WTC11 (cell line): ENCODE data around the gene RNF135. TPM values are rescaled to one million over a fixed set of nuclear protein-coding genes. Genes with fewer than 3 reads are reported as not detected.
A peak's percentile ranks its signal among the peaks of the same experiment; 100 is the strongest.
"Not testable (repeated sequence)": the region's sequence is repeated elsewhere in the genome, so short reads cannot be mapped to it uniquely, and the experiment has no call there.

Source experiments
- ATAC-seq: fragments of 200-7000 bp; cut with Tn5 transposase; 2 replicates; pipeline ENCODE4 v1.10.0; 2021; ENCODE audit warnings: mild to moderate bottlenecking, moderate library complexity
- CTCF ChIA-PET: fragments of 300-600 bp; sonication (Branson Sonifier 250); formaldehyde crosslinking; loops from one replicate; lab custom pipeline; 2021; ENCODE audit warnings: antibody characterized with exemption; lab: Charles Lee
- POLR2A ChIA-PET: fragments of 350-600 bp; sonication (Branson Sonifier 250); formaldehyde crosslinking; loops from one replicate; lab custom pipeline; 2021; ENCODE audit warnings: antibody characterized with exemption; lab: Charles Lee
- DNase-seq: peaks from one replicate; pipeline ENCODE4 v3.0.0; 2021; ENCODE audit warnings: low spot score
- H3K27ac Mint-ChIP-seq: 2 replicates; pipeline ENCODE4 v1.8.0; 2021; ENCODE audit warnings: mixed read lengths
- H3K27me3 Mint-ChIP-seq: 2 replicates; pipeline ENCODE4 v1.8.0; 2021; ENCODE audit warnings: low read depth, mild to moderate bottlenecking, moderate library complexity, mixed read lengths
- H3K36me3 Mint-ChIP-seq: 2 replicates; pipeline ENCODE4 v1.8.0; 2021; ENCODE audit warnings: mixed read lengths
- H3K4me1 Mint-ChIP-seq: 2 replicates; pipeline ENCODE4 v1.8.0; 2022; ENCODE audit warnings: mixed read lengths
- H3K4me3 Mint-ChIP-seq: 2 replicates; pipeline ENCODE4 v1.8.0; 2021; ENCODE audit warnings: mild to moderate bottlenecking, moderate library complexity, mixed read lengths
- H3K9me3 Mint-ChIP-seq: 2 replicates; pipeline ENCODE4 v1.8.0; 2021; ENCODE audit warnings: mixed read lengths
- CBFB ChIP-seq: sonication (generic); formaldehyde crosslinking; IDR thresholded peaks from 2 replicates; pipeline ENCODE4 v1.8.1; 2022; ENCODE audit warnings: mild to moderate bottlenecking, low read depth, missing genetic modification reagents
- ESRRA ChIP-seq: sonication (generic); formaldehyde crosslinking; IDR thresholded peaks from 2 replicates; pipeline ENCODE4 v1.8.1; 2022; ENCODE audit warnings: mild to moderate bottlenecking, missing genetic modification reagents, borderline replicate concordance
- FOXK1 ChIP-seq: sonication (generic); formaldehyde crosslinking; IDR thresholded peaks from 2 replicates; pipeline ENCODE4 v1.8.0; 2022; ENCODE audit warnings: mild to moderate bottlenecking, moderate library complexity, missing genetic modification reagents
- MXD4 ChIP-seq: fragments of 250-450 bp; sonication (Bioruptor Pico); IDR thresholded peaks from 2 replicates; pipeline ENCODE4 v1.8.0; 2021; ENCODE audit warnings: mild to moderate bottlenecking, moderate library complexity, borderline replicate concordance
- OVOL2 ChIP-seq: fragments of 250-450 bp; sonication (Bioruptor Pico); IDR thresholded peaks from 2 replicates; pipeline ENCODE4 v1.9.0; 2021; ENCODE audit warnings: mild to moderate bottlenecking, borderline replicate concordance
- PRRX2 ChIP-seq: fragments of 250-450 bp; sonication (Bioruptor Pico); IDR thresholded peaks from 2 replicates; pipeline ENCODE4 v1.8.0; 2021; ENCODE audit warnings: mild to moderate bottlenecking
- SMAD3 ChIP-seq: sonication (generic); formaldehyde crosslinking; IDR thresholded peaks from 2 replicates; pipeline ENCODE4 v1.8.0; 2022; ENCODE audit warnings: missing genetic modification reagents, mild to moderate bottlenecking, borderline replicate concordance
- ZNF232 ChIP-seq: sonication (generic); formaldehyde crosslinking; IDR thresholded peaks from 2 replicates; pipeline ENCODE4 v1.8.0; 2022; ENCODE audit warnings: mild to moderate bottlenecking, missing genetic modification reagents
- ZNF396 ChIP-seq: fragments of 250-450 bp; sonication (Bioruptor Pico); IDR thresholded peaks from 2 replicates; pipeline ENCODE4 v1.8.0; 2021; ENCODE audit warnings: mild to moderate bottlenecking, moderate library complexity, borderline replicate concordance
- total RNA-seq: library from RNA; stranded (reverse); gene quantifications from 3 replicates; pipeline ENCODE4 v1.2.3, GENCODE V29; 2021
- TF ChIP-seq, protein P1 (sequence below): sonication (generic); formaldehyde crosslinking; IDR thresholded peaks from 2 replicates; pipeline ENCODE4 v1.8.1; 2023; ENCODE audit warnings: mild to moderate bottlenecking, missing genetic modification reagents
- TF ChIP-seq, protein P2 (sequence below): sonication (generic); formaldehyde crosslinking; IDR thresholded peaks from 2 replicates; pipeline ENCODE4 v1.8.1; 2023; ENCODE audit warnings: mild to moderate bottlenecking, missing genetic modification reagents, moderate library complexity
- TF ChIP-seq, protein P3 (sequence below): sonication (generic); formaldehyde crosslinking; IDR thresholded peaks from 2 replicates; pipeline ENCODE4 v1.8.1; 2022; ENCODE audit warnings: low read depth, missing genetic modification reagents, borderline replicate concordance
- TF ChIP-seq, protein P4 (sequence below): fragments of 250-450 bp; sonication (Bioruptor Pico); IDR thresholded peaks from 2 replicates; pipeline ENCODE4 v1.9.0; 2021; ENCODE audit warnings: moderate library complexity, mild to moderate bottlenecking, inconsistent platforms, borderline replicate concordance
- TF ChIP-seq, protein P5 (sequence below): fragments of 250-450 bp; sonication (Bioruptor Pico); IDR thresholded peaks from 2 replicates; pipeline ENCODE4 v1.9.0; 2021; ENCODE audit warnings: mild to moderate bottlenecking
- TF ChIP-seq, protein P6 (sequence below): sonication (generic); formaldehyde crosslinking; IDR thresholded peaks from 2 replicates; pipeline ENCODE4 v1.8.1; 2023; ENCODE audit warnings: mild to moderate bottlenecking, missing genetic modification reagents, borderline replicate concordance
- TF ChIP-seq, protein P7 (sequence below): sonication (generic); formaldehyde crosslinking; conservative IDR thresholded peaks from 2 replicates; pipeline ENCODE4 v1.8.1; 2023; ENCODE audit warnings: mild to moderate bottlenecking, low read depth, missing genetic modification reagents, moderate library complexity

Gene RNF135
- total RNA-seq, 1 experiment from 2014 or later = 10.3 TPM

DNA sequence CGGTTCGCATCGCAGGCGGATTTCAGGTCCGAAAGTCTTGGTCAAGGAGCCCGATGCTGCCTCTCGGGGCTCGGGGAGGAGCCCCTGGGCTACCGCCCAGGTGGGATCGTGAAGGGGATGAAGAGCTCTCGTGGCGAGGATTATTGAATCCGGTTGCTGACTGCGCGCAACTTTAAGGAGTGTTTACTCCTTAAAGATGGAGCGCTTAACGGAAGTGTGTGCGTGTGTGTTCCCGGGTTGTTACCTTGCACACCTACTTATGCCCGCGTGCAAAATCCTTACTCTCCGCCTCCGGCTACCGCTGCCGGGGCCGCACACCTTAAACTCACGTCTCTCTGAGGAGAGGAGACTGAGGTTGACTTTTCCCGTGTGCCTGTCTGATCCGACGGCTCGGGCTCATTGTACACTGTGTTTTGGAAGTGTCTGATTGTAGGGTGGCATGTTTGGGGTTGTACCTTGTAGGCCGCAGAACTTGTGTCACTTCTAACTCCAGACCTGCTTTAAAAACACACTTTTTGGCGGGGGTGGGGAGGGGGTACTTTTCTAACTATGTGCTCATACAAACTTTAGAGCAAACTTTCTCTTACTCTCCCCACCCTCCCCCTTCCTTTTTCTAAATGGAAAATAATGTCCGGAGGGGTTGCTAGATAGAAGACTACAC, 38.3 kb downstream of the RNF135 start:
- ATAC-seq = peak; percentile 26

DNA sequence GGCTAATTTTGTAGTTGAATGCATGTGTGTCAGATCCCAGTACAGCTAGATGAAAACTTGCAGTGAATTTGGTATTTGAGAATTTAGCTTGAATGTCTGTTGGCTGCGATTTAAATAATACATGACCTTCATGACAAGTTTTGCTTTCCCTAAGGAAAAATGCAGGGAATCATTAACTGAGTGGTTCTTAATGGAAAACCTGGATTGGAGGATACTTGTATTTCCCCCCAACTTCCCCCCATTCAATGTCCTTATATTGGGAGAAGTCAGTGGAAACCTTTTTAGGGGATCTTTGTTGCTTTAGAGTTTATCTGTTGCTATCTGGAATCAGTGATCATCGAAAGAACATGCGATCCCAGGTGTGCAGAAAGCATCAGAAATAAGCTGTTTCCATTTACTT, 39.2 kb downstream of the RNF135 start:
- Mint-ChIP-seq H3K4me1 (peaks cover 17% of the 10 kb centered on the region), H3K27me3 (peaks cover 46% of the 10 kb centered on the region), H3K4me3 (peak overlapping the region; percentile 50)
- ATAC-seq, POLR2A ChIA-PET, H3K27ac Mint-ChIP-seq, H3K36me3 Mint-ChIP-seq, H3K9me3 Mint-ChIP-seq, DNase-seq, CTCF ChIA-PET: not testable (repeated sequence)

More for the DNA sequence above, 38.3 kb downstream of the RNF135 start:
- POLR2A ChIA-PET = interaction anchor here (0.6 to 2.5 kb wide), 6 partner anchors 11 to 87 kb away, joined by 3 to 9 read pairs (median 4); partner anchors contain the start of genes NF1 and RNF135
- not testable (repeated sequence) for H3K36me3 Mint-ChIP-seq, H3K27ac Mint-ChIP-seq, H3K9me3 Mint-ChIP-seq
- Mint-ChIP-seq H3K4me1 (peaks cover 17% of the 10 kb centered on the region), H3K4me3 (peak overlapping the region; percentile 87), H3K27me3 (peaks cover 46% of the 10 kb centered on the region)
- CTCF ChIA-PET = interaction anchor here (0.6 to 1.6 kb wide), 9 partner anchors 9 to 859 kb away, joined by 3 to 6 read pairs (median 5); partner anchors contain the start of genes ADAP2 and RNF135
- TF ChIP-seq, protein P1, sequence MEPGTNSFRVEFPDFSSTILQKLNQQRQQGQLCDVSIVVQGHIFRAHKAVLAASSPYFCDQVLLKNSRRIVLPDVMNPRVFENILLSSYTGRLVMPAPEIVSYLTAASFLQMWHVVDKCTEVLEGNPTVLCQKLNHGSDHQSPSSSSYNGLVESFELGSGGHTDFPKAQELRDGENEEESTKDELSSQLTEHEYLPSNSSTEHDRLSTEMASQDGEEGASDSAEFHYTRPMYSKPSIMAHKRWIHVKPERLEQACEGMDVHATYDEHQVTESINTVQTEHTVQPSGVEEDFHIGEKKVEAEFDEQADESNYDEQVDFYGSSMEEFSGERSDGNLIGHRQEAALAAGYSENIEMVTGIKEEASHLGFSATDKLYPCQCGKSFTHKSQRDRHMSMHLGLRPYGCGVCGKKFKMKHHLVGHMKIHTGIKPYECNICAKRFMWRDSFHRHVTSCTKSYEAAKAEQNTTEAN = peak; percentile 73; the same call in 1 of the 2 replicates
- peak; percentile 13 for DNase-seq

DNA sequence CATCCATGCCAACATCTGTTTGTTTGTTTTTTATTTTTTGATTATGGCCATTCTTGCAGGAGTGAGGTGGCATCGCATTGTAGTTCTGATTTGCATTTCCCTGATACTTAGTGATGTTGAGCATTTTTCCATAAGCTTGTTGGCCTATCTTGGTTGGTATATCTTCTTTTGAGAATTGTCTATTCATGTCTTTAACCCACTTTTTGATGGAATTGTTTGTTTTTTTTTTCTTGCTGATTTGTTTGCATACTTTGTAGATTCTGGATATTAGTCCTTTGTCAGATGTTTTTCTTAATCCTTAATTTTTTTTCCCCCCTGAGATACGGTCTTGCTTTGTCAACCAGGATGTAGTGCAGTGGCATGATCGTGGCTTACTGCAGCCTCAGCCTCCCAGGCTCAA, 43.0 kb downstream of the RNF135 start:
- no peak for DNase-seq
- H3K9me3 Mint-ChIP-seq = no peaks in the 10 kb centered on the region
- no peaks in the 10 kb centered on the region for H3K36me3 Mint-ChIP-seq
- H3K4me1 Mint-ChIP-seq = peaks cover 7% of the 10 kb centered on the region; the same call in 1 of the 2 replicates
- no peak overlapping the region for H3K27ac Mint-ChIP-seq
- peaks cover 21% of the 10 kb centered on the region for H3K27me3 Mint-ChIP-seq
- CTCF ChIA-PET = no interaction called here
- H3K4me3 Mint-ChIP-seq = no peak overlapping the region
- TF ChIP-seq, protein P2, sequence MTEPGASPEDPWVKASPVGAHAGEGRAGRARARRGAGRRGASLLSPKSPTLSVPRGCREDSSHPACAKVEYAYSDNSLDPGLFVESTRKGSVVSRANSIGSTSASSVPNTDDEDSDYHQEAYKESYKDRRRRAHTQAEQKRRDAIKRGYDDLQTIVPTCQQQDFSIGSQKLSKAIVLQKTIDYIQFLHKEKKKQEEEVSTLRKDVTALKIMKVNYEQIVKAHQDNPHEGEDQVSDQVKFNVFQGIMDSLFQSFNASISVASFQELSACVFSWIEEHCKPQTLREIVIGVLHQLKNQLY (CRISPR knock-in tag) = no peak
- TF ChIP-seq, protein P3, sequence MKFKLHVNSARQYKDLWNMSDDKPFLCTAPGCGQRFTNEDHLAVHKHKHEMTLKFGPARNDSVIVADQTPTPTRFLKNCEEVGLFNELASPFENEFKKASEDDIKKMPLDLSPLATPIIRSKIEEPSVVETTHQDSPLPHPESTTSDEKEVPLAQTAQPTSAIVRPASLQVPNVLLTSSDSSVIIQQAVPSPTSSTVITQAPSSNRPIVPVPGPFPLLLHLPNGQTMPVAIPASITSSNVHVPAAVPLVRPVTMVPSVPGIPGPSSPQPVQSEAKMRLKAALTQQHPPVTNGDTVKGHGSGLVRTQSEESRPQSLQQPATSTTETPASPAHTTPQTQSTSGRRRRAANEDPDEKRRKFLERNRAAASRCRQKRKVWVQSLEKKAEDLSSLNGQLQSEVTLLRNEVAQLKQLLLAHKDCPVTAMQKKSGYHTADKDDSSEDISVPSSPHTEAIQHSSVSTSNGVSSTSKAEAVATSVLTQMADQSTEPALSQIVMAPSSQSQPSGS (CRISPR knock-in tag) = no peak
- TF ChIP-seq PRRX2 (CRISPR knock-in tag) (no peak), CBFB (CRISPR knock-in tag) (no peak), ESRRA (CRISPR knock-in tag) (no peak), FOXK1 (CRISPR knock-in tag) (no peak), MXD4 (CRISPR knock-in tag) (no peak), SMAD3 (CRISPR knock-in tag) (no peak), OVOL2 (CRISPR knock-in tag) (no peak), ZNF396 (CRISPR knock-in tag) (no peak), ZNF232 (CRISPR knock-in tag) (no peak)
- TF ChIP-seq, protein P4, sequence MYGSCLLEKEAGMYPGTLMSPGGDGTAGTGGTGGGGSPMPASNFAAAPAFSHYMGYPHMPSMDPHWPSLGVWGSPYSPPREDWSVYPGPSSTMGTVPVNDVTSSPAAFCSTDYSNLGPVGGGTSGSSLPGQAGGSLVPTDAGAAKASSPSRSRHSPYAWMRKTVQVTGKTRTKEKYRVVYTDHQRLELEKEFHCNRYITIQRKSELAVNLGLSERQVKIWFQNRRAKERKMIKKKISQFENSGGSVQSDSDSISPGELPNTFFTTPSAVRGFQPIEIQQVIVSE (CRISPR knock-in tag) = no peak
- TF ChIP-seq, protein P5, sequence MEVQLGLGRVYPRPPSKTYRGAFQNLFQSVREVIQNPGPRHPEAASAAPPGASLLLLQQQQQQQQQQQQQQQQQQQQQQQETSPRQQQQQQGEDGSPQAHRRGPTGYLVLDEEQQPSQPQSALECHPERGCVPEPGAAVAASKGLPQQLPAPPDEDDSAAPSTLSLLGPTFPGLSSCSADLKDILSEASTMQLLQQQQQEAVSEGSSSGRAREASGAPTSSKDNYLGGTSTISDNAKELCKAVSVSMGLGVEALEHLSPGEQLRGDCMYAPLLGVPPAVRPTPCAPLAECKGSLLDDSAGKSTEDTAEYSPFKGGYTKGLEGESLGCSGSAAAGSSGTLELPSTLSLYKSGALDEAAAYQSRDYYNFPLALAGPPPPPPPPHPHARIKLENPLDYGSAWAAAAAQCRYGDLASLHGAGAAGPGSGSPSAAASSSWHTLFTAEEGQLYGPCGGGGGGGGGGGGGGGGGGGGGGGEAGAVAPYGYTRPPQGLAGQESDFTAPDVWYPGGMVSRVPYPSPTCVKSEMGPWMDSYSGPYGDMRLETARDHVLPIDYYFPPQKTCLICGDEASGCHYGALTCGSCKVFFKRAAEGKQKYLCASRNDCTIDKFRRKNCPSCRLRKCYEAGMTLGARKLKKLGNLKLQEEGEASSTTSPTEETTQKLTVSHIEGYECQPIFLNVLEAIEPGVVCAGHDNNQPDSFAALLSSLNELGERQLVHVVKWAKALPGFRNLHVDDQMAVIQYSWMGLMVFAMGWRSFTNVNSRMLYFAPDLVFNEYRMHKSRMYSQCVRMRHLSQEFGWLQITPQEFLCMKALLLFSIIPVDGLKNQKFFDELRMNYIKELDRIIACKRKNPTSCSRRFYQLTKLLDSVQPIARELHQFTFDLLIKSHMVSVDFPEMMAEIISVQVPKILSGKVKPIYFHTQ (CRISPR knock-in tag) = no peak
- TF ChIP-seq, protein P6, sequence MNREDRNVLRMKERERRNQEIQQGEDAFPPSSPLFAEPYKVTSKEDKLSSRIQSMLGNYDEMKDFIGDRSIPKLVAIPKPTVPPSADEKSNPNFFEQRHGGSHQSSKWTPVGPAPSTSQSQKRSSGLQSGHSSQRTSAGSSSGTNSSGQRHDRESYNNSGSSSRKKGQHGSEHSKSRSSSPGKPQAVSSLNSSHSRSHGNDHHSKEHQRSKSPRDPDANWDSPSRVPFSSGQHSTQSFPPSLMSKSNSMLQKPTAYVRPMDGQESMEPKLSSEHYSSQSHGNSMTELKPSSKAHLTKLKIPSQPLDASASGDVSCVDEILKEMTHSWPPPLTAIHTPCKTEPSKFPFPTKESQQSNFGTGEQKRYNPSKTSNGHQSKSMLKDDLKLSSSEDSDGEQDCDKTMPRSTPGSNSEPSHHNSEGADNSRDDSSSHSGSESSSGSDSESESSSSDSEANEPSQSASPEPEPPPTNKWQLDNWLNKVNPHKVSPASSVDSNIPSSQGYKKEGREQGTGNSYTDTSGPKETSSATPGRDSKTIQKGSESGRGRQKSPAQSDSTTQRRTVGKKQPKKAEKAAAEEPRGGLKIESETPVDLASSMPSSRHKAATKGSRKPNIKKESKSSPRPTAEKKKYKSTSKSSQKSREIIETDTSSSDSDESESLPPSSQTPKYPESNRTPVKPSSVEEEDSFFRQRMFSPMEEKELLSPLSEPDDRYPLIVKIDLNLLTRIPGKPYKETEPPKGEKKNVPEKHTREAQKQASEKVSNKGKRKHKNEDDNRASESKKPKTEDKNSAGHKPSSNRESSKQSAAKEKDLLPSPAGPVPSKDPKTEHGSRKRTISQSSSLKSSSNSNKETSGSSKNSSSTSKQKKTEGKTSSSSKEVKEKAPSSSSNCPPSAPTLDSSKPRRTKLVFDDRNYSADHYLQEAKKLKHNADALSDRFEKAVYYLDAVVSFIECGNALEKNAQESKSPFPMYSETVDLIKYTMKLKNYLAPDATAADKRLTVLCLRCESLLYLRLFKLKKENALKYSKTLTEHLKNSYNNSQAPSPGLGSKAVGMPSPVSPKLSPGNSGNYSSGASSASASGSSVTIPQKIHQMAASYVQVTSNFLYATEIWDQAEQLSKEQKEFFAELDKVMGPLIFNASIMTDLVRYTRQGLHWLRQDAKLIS = no peak
- TF ChIP-seq, protein P7, sequence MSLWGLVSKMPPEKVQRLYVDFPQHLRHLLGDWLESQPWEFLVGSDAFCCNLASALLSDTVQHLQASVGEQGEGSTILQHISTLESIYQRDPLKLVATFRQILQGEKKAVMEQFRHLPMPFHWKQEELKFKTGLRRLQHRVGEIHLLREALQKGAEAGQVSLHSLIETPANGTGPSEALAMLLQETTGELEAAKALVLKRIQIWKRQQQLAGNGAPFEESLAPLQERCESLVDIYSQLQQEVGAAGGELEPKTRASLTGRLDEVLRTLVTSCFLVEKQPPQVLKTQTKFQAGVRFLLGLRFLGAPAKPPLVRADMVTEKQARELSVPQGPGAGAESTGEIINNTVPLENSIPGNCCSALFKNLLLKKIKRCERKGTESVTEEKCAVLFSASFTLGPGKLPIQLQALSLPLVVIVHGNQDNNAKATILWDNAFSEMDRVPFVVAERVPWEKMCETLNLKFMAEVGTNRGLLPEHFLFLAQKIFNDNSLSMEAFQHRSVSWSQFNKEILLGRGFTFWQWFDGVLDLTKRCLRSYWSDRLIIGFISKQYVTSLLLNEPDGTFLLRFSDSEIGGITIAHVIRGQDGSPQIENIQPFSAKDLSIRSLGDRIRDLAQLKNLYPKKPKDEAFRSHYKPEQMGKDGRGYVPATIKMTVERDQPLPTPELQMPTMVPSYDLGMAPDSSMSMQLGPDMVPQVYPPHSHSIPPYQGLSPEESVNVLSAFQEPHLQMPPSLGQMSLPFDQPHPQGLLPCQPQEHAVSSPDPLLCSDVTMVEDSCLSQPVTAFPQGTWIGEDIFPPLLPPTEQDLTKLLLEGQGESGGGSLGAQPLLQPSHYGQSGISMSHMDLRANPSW = no peak
- TF ChIP-seq, all 79 proteins: peak for 0
- POLR2A ChIA-PET = no interaction called here
- ATAC-seq = no peak
